Stimulated activated CD8-positive, alpha-beta memory T cell treated with anti-CD3 and anti-CD28 coated beads, Interleukin-12 subunit alpha, Interleukin-12 subunit beta, amount 100 ng/mL, for 24 hours (primary cell): ENCODE data around the gene NKPD1.

Experiments used
- DNase-seq: peaks from one replicate; pipeline ENCODE4 v3.0.0-alpha.2; 2020; ENCODE audit errors: extremely low read depth

Gene NKPD1

GRCh38 chr19:45156011-45156630 is 4.7 kb downstream of the NKPD1 start:
- no peak for DNase-seq

- DNase-seq, result no peak
Observed at GRCh38 chr19:45154064-45154827, 6.5 kb downstream of the NKPD1 start.

- DNase-seq, result no peak
Observed at GRCh38 chr19:45153339-45154063, 7.3 kb downstream of the NKPD1 start.

GRCh38 chr19:45152504-45153338 is 8.1 kb downstream of the NKPD1 start:
- no peak for DNase-seq

GRCh38 chr19:45151821-45152503 is 8.8 kb downstream of the NKPD1 start:
- no peak for DNase-seq

GRCh38 chr19:45151320-45151719 is 9.5 kb downstream of the NKPD1 start:
- no peak for DNase-seq

- DNase-seq, result no peak
Observed at GRCh38 chr19:45150751-45151281, 10.0 kb downstream of the NKPD1 start.

GRCh38 chr19:45150180-45150579 is 10.6 kb downstream of the NKPD1 start:
- no peak for DNase-seq

- DNase-seq, result no peak
Observed at GRCh38 chr19:45149129-45149528, 11.7 kb downstream of the NKPD1 start.

- DNase-seq, result no peak
Observed at GRCh38 chr19:45147835-45148676, 12.7 kb downstream of the NKPD1 start.

GRCh38 chr19:45146741-45147205 is 14.0 kb downstream of the NKPD1 start:
- DNase-seq, result no peak

- no peak for DNase-seq
Observed at GRCh38 chr19:45146251-45146650, 14.5 kb downstream of the NKPD1 start.

GRCh38 chr19:45145270-45146189 is 15.3 kb downstream of the NKPD1 start:
- DNase-seq, result no peak

- no peak for DNase-seq
Observed at GRCh38 chr19:45144431-45145269, 16.1 kb downstream of the NKPD1 start.

- DNase-seq, result no peak
Observed at GRCh38 chr19:45142726-45143110, 18.1 kb downstream of the NKPD1 start.

- no peak for DNase-seq
Observed at GRCh38 chr19:45142016-45142725, 18.6 kb downstream of the NKPD1 start.

GRCh38 chr19:45141203-45141900 is 19.4 kb downstream of the NKPD1 start:
- no peak for DNase-seq
